Memory B cell (primary cell): ENCODE measurements around the gene FCN2.

ENCODE experiments used
- ATAC-seq: fragments of 150-1000 bp; cut with Tn5 transposase; 2 replicates; pipeline ENCODE4 v1.10.0; 2021; ENCODE audit warnings: low read depth, mild to moderate bottlenecking, moderate library complexity
- DNase-seq, 2 donors: peaks; one replicate each; pipeline ENCODE4 v3.0.0; 2022; ENCODE audit warnings: low spot score in 2 of 2
- H3K27ac Mint-ChIP-seq: one replicate; pipeline ENCODE4 v1.8.0; 2022; ENCODE audit warnings: mild to moderate bottlenecking, moderate library complexity, mixed read lengths
- H3K27me3 Mint-ChIP-seq: one replicate; pipeline ENCODE4 v1.8.0; 2022; ENCODE audit warnings: mixed read lengths
- H3K36me3 Mint-ChIP-seq: one replicate; pipeline ENCODE4 v1.8.0; 2022; ENCODE audit warnings: mild to moderate bottlenecking, mixed read lengths
- H3K4me1 Mint-ChIP-seq: one replicate; pipeline ENCODE4 v1.8.0; 2022; ENCODE audit warnings: mixed read lengths
- H3K4me3 Mint-ChIP-seq: one replicate; pipeline ENCODE4 v1.8.0; 2022; ENCODE audit warnings: mild to moderate bottlenecking, moderate library complexity, mixed read lengths
- H3K9me3 Mint-ChIP-seq: one replicate; pipeline ENCODE4 v1.8.0; 2022; ENCODE audit warnings: mixed read lengths

Gene FCN2

DNA sequence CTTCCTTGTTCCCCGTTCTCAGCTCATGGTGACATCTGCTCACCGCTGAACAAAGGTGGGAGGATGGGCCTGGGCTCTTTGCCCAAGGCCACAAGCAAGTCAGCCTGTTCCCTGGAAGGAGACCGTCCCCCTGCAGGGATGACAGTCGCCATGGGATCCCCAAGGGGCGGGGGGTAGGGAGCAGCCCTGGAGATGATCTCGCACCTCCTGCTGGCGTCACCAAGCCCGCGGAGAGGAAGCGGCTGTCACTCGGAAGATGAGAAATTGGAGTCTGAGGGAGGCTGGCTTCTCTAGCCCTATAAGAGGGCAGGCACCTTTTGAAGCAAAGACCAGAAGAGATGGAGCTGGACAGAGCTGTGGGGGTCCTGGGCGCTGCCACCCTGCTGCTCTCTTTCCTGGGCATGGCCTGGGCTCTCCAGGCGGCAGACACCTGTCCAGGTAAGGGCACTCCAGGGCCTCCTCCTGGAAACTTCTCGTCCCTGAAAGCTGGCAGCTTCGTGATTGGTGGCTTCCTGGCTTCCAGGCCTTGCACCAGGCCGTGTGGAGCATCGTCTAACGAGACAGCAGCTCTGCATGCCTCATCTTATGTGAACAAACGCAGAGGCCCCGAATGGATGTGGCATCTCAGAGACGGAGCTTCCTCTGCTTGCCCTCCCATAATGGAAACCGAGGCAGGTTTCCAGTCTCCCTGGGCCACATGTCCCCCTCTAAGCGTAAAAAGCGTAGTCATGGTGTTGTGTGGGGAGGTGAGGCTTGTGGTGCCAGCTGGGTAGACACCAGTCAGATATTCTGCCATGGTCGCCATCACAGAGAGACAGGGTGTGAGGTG is at the start of gene FCN2:
Gene FCN2 (plus strand): TSS at position 327 of the 829 bp plus-strand sequence. CDS start 12 bp downstream, at position 339.
- Mint-ChIP-seq H3K4me3 (no peak within 1 kb of the TSS), H3K27me3 (peaks cover 5% of the 10 kb centered on the region), H3K36me3 (no peaks in the 10 kb centered on the region), H3K27ac (no peak within 1 kb of the TSS), H3K9me3 (no peaks in the 10 kb centered on the region), H3K4me1 (no peaks in the 10 kb centered on the region)
- DNase-seq (no peak), ATAC-seq (no peak)

DNA sequence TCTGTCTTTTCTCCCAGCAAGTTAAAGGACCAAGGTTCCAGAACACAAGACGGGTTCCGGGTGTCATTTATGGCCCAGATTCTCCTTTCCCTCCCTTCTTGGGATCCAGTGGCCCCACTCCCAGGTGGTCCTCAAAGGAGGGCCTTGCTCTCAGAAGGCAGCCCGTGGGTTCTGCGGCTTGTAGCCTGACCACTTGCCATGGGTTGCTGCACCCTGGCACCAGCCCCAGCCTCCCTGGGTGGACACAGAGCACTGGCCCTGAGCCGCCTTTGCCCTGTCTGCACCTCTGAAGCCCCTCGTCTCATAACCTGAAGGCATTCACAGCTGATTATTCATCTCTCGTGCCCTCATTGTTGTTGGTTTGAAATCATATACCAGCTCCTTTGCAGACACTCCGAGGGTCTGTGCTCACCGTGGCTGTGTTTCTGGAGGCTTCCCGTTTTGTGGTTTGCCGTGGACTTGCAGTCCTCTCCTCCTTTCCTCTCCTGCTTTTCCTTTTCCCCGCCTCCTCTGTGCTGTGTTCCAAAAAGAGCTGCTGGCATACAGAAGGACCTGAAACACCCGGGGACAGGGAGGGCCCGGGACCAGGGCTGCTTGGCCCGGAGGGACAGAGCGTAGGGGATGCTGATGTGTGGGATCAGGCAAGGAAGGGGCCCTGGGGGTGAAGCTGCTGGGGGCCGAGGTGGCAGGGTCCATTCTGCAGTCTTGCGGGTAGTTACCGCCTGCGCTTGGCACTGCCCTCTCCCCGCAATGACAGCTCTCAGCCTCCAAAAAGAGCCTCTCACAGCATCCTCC is 49.5 kb upstream of the FCN2 start:
- Mint-ChIP-seq H3K4me1 (no peaks in the 10 kb centered on the region), H3K27me3 (peaks cover 8% of the 10 kb centered on the region), H3K9me3 (no peaks in the 10 kb centered on the region), H3K27ac (no peak overlapping the region), H3K4me3 (no peak overlapping the region), H3K36me3 (no peaks in the 10 kb centered on the region)
- ATAC-seq (no peak), DNase-seq (no peak)

DNA sequence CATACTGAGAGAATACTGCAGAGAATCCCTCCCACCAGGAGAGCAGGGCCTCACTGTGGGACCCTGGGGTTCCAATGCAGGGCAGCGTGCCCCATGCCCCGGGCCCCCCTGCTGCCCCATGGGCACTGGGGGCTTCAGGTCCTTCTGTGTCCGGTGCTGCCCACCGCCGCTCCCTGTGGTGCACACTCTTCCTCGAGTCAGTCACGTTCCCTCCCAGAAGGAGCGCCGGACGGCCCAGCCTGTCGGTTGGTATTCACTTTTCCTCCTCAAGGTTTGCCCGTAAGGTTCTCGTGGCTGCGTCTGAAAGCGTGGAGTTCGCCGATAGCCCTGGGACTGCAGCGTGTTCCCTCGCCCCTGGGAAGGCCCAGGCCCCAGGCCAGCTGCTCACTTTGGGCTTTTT is 48.1 kb upstream of the FCN2 start:
- Mint-ChIP-seq H3K27me3 (peaks cover 3% of the 10 kb centered on the region), H3K4me1 (no peaks in the 10 kb centered on the region), H3K4me3 (no peak overlapping the region), H3K9me3 (no peaks in the 10 kb centered on the region), H3K36me3 (no peaks in the 10 kb centered on the region), H3K27ac (no peak overlapping the region)
- no peak for DNase-seq
- ATAC-seq = no peak

DNA sequence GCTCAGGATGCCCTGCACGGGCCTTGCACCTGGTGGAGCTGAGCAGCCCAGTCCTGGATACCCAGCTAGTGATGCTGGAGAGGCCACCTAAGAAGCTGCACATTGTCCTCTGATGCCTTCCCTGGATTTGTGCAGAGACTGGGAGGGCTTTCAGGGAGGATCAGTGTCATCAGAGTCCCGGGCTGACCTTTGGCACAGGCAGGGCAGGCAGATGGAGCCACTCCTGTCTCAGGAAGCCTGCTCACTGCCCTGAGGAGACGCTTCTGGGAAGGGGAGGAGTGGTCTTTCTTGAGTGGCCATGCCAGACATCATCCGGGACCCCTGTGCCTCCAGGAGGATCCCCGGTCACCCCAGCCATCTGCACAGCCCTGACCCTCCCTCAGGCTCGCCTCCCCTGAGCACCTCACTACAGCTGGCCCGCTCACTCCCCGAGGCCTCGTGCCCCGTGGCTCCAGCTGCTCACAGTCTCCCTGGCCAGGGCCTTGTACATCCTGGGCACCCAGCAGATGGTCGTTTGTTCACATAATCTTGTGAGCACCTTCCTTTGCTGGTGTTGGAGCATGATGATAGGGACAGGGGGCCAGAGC is 47.2 kb upstream of the FCN2 start:
- Mint-ChIP-seq H3K4me1 (no peaks in the 10 kb centered on the region), H3K4me3 (no peak overlapping the region), H3K36me3 (no peaks in the 10 kb centered on the region), H3K27ac (no peak overlapping the region), H3K27me3 (peaks cover 3% of the 10 kb centered on the region), H3K9me3 (no peaks in the 10 kb centered on the region)
- DNase-seq (no peak), ATAC-seq (no peak)

DNA sequence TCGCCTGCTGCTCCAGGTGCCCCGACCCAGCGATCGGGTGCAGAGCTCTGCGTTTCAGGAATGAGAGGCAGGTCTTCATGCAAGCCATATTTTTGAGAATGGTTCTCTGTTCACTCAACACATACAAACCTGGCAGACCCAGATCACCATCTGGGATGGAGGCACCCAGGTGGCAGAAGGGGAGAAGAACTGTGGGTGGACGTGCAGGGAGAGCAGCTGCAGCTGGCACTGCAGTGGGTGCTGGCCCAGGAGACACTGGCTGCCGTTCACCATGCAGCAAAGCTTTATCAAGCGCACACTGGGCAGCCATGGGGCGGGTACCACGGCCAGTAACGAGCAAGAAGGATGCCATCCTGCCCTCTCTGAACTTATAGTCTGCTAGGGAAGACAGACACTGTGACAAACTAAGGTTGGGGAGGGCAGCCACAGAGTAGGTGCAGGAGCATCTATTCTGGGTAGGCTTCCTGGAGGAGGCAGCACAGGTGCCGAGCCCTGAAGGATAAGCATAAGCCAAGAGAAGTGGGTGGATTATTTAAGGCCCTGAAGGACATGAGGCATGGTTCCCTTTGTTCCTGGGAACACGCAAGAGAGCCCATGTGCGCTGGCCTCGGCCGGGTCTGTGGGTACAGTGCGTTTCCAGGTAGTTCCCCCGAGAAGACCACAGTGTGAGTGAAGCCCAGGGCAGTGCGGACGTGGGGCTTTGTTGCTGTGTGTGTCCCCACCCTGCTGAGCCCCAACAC is 46.2 kb upstream of the FCN2 start:
- Mint-ChIP-seq H3K4me1 (no peaks in the 10 kb centered on the region), H3K36me3 (no peaks in the 10 kb centered on the region), H3K4me3 (no peak overlapping the region), H3K27me3 (peaks cover 3% of the 10 kb centered on the region), H3K9me3 (no peaks in the 10 kb centered on the region), H3K27ac (no peak overlapping the region)
- no peak for ATAC-seq
- no peak for DNase-seq

DNA sequence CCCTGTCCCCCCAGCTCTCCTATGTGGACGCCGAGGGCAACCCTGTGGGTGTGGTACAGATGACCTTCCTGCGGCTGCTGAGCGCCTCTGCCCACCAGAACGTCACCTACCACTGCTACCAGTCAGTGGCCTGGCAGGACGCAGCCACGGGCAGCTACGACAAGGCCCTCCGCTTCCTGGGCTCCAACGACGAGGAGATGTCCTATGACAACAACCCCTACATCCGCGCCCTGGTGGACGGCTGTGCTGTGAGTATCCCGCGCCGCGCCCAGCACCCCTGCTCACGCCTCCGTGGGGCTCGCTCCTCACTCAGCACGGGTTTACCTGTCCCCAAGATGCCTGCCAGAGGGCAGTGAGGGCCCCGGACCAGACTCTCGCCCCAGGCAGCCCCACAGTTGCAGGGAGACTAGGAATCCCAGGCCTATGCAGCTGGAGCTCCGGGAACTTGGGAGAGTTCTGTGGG is 45.6 kb upstream of the FCN2 start:
- no peaks in the 10 kb centered on the region for H3K36me3 Mint-ChIP-seq
- H3K27me3 Mint-ChIP-seq = peaks cover 3% of the 10 kb centered on the region
- ATAC-seq (no peak), DNase-seq (no peak)
- H3K27ac Mint-ChIP-seq = no peak overlapping the region
- no peak overlapping the region for H3K4me3 Mint-ChIP-seq
- no peaks in the 10 kb centered on the region for H3K9me3 Mint-ChIP-seq
- H3K4me1 Mint-ChIP-seq = no peaks in the 10 kb centered on the region

DNA sequence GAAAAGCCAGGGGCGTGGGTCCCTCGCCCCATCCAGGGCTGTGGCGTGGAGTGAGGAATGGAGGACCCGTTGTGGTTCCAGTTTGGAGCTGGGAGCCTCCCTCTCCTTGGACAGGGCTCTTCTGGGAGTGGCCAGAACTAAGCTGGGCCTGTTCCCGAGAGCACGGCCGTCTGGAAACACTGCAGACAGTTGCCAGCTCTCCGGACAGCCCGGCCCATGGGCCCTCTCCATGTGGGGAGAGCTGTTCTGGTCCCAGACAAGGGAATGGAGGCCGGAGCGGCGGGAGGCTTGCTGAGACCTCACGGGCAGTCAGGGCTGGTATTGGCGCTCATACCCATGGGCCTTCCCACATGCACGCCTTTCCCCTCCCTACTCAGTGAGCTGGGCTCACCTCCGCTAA is 45.2 kb upstream of the FCN2 start:
- DNase-seq = no peak
- H3K4me3 Mint-ChIP-seq = no peak overlapping the region
- no peaks in the 10 kb centered on the region for H3K4me1 Mint-ChIP-seq
- H3K27ac Mint-ChIP-seq = no peak overlapping the region
- H3K27me3 Mint-ChIP-seq = peaks cover 3% of the 10 kb centered on the region
- no peaks in the 10 kb centered on the region for H3K36me3 Mint-ChIP-seq
- no peak for ATAC-seq
- no peaks in the 10 kb centered on the region for H3K9me3 Mint-ChIP-seq

DNA sequence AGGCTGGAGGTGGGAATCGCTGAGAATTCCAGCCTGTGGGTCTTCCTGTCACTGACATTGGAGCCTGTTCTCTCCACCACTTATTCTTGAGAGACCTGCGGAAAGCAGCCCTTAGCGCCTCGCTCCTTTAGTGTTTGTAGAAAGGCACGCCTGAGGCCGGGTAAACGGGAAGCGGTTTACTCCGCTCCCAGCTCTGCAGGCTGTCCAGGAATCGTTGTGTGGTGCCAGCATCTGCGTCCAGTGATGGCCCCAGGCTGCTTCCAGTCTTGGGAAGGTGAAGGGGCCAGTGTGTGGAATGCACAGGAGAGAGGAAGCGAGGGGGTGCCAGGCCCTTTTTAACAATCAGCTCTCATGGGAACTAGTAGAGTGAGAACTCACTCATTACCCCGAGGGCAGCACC is 44.6 kb upstream of the FCN2 start:
- Mint-ChIP-seq H3K27ac (no peak overlapping the region), H3K9me3 (no peaks in the 10 kb centered on the region), H3K27me3 (peaks cover 3% of the 10 kb centered on the region), H3K36me3 (no peaks in the 10 kb centered on the region), H3K4me3 (no peak overlapping the region), H3K4me1 (no peaks in the 10 kb centered on the region)
- ATAC-seq (no peak), DNase-seq (no peak)

DNA sequence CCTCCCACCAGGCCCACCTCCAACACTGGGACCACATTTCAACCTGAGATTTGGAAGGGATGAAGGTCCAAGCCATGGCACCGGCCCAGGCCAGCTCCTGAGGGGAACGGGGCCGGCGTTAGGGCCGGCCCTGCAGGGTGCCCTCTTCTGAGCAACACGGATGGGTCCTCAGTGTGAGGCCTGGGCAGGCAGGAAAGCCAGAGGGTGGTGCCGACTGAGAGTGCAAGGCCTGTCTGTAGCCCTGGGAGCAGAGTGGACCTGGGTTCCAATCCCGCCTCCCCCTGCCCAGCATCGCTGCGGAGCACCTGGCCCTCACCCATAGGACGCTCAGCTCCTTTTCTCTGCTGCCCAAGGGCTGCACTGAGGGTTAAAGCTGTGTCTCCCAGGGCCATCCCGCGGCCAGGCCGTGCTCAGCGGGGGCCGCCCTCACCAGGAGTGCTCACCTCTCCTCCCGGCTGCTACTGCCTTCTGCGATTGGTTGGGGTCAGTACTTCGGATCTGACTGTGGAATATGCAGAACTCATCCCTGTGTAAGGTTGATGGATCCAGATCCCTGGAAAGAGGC is 44.1 kb upstream of the FCN2 start:
- ATAC-seq = no peak

DNA sequence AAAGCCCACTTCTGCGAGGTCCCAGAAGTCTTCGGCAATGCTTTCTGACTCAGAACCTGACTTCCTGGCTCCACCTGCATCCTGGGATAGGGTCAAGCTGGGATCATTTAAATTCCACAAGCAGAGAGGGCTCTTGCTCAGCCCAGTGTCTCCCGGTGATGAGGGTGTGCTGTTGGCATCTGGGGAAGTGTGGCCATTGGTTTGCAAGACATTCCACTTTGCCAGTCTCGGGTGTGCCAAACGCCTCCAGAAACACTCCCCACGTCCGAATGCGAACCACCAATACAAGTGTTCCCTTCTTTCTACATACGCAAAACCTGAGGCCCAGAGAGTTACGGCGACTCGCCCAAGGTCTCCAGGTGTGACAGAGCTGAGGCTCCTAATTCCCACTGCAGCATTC is 43.1 kb upstream of the FCN2 start:
- ATAC-seq (no peak), DNase-seq (no peak)
- H3K4me1 Mint-ChIP-seq = no peaks in the 10 kb centered on the region
- no peak overlapping the region for H3K4me3 Mint-ChIP-seq
- no peaks in the 10 kb centered on the region for H3K36me3 Mint-ChIP-seq
- no peaks in the 10 kb centered on the region for H3K9me3 Mint-ChIP-seq
- H3K27me3 Mint-ChIP-seq = peaks cover 3% of the 10 kb centered on the region
- H3K27ac Mint-ChIP-seq = no peak overlapping the region

More for the DNA sequence above, 44.1 kb upstream of the FCN2 start:
- no peak overlapping the region for H3K27ac Mint-ChIP-seq
- peaks cover 3% of the 10 kb centered on the region for H3K27me3 Mint-ChIP-seq
- DNase-seq = no peak
- H3K9me3 Mint-ChIP-seq = no peaks in the 10 kb centered on the region
- H3K4me1 Mint-ChIP-seq = no peaks in the 10 kb centered on the region
- H3K4me3 Mint-ChIP-seq = no peak overlapping the region
- H3K36me3 Mint-ChIP-seq = no peaks in the 10 kb centered on the region

DNA sequence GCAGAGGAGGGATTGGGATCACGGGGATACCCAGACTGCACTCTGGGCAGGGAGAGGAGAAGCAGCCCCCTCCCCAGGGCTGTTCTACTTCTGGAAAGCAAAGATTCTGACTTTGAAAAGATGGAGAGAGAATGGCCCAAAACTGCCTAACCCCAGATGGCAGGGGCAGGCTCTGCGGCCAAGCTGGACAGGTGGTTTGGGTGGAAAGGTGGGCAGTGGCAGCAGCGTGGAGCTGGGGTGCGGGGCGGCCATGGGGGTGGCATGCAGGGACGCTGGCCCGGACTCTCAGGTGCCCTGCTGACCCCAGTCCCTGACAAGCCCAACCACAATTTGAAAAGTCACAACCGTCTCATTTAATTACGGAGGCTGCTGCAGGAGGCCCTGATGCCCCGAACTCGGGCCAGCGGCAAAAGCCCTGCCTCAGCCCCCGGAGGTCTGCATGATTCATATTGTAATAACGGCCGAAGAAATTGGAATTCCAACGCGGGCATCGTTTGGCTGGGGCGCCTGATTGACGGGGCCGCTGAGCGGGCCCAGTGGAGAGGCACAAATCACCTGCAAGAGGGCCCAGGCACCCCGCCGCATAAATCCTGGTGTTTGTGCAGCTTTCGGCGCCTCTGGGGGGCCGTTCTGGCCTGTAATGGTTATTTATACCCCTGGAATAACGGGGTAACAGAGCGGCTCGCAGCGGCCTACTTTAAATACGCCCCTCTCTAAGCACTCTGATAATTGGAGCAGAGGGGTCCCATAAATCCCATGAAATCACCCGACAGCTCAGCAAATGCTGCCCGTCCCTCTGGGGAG is 41.8 kb upstream of the FCN2 start:
- no peak overlapping the region for H3K4me3 Mint-ChIP-seq
- ATAC-seq = no peak
- H3K27ac Mint-ChIP-seq = no peak overlapping the region
- H3K4me1 Mint-ChIP-seq = no peaks in the 10 kb centered on the region
- peaks cover 3% of the 10 kb centered on the region for H3K27me3 Mint-ChIP-seq
- H3K9me3 Mint-ChIP-seq = no peaks in the 10 kb centered on the region
- no peak for DNase-seq
- H3K36me3 Mint-ChIP-seq = no peaks in the 10 kb centered on the region

DNA sequence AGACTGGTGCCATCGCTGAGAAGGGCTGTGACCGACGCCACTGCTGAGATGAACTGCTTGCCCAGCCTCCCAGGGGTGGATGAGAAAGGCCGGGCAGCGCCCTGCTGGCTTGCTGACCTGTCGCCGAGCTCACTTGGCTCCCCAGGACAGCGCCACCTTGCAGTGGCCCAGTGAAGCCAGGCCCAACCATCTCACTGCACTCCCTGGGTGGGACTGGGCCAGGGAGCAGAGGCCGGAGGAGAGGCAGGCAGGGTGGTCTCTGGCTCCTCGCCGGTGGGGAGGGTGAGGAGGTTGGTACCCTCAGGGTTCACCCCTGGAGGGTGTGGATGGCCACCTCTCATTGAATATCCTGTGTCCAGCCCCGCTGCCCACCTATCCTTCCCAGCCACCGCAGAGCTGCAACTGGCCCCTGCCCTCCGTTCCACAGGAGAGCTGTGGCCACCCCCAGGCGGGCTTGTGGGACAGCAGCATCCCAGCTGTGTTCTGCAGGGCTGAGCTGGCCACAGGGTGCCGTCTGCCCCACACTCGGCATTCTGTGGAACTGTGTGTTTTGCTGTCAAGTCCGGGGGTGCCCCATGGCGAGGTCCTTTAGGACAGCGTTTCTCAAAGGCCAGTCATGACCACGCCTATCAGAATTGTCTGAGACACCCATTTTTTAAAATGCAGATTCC is 41.0 kb upstream of the FCN2 start:
- Mint-ChIP-seq H3K9me3 (no peaks in the 10 kb centered on the region), H3K36me3 (no peaks in the 10 kb centered on the region), H3K27ac (no peak overlapping the region), H3K4me1 (no peaks in the 10 kb centered on the region), H3K4me3 (no peak overlapping the region), H3K27me3 (no peaks in the 10 kb centered on the region)
- DNase-seq (no peak), ATAC-seq (no peak)
